ENCODE results near the gene WDR89. TPM values are rescaled to one million over a fixed set of nuclear protein-coding genes. Genes with fewer than 3 reads are reported as not detected.
"Not testable (repeated sequence)": the region's sequence is repeated elsewhere in the genome, so short reads cannot be mapped to it uniquely, and the experiment has no call there.

The WDR89 gene
- polyA plus RNA-seq, 2 of the 4 experiments (the other 2 are of a cell fraction): 15.1 to 20.9 TPM

GRCh38 chr14:63638493-63638892 lies 3.2 kb downstream of the WDR89 start:
- Histone ChIP-seq H3K27ac (no peak overlapping the region), H3K4me3 (no peak overlapping the region), H3K4me2 (no peak overlapping the region), H3K4me1 (peaks cover 15% of the 10 kb centered on the region; the same call in 2 of the 3 replicates), H3K9me3 (peaks cover 13% of the 10 kb centered on the region; the same call in 2 of the 3 replicates)
- WGBS (ENCODE audit: missing lambda C conversion rate): 91% methylated on average over 1 of the region's 1 CpG
- TF ChIP-seq JUNB (IDR thresholded peaks at IDR 0.05) (no peak), EP300 (IDR thresholded peaks at IDR 0.05) (no peak), E2F6 (IDR thresholded peaks at IDR 0.05; ENCODE audit: borderline replicate concordance, low read depth) (no peak)
- ChIA-PET POLR2A (no interaction called here), CTCF (interaction anchor here (2.1 kb wide), 1 partner anchor 11 kb away, joined by 5 read pairs; no protein-coding TSS in a partner anchor)
- DNase-seq (ENCODE audit: low read depth in 1 of 2, low spot score in 1 of 2): no peak
- no peak for ATAC-seq
- FAIRE-seq: no peak

- H3K4me3 ChIP-seq; H3K4me2 ChIP-seq; H3K4me1 ChIP-seq; POLR2A ChIA-PET; ATAC-seq; H3K27ac ChIP-seq; FAIRE-seq; DNase-seq (ENCODE audit: low read depth in 1 of 2, low spot score in 1 of 2): not testable (repeated sequence)
- TF ChIP-seq NFE2L2 (conservative IDR thresholded peaks at IDR 0.05; ENCODE audit: low read length): peak; percentile 66
- peak; percentile 85 for TF ChIP-seq MAFK (IDR thresholded peaks at IDR 0.05; ENCODE audit: partially characterized antibody)
- peaks cover 13% of the 10 kb centered on the region; the same call in 2 of the 3 replicates for H3K9me3 ChIP-seq
- CTCF ChIA-PET: interaction anchor here (4.0 kb wide), 1 partner anchor 133 kb away, joined by 15 read pairs; no protein-coding TSS in a partner anchor
- WGBS (ENCODE audit: missing lambda C conversion rate): 93% methylated on average over 4 of the region's 4 CpGs
Measured at GRCh38 chr14:63636094-63636635, 5.5 kb downstream of the WDR89 start.

- no peak overlapping the region for H3K27ac ChIP-seq
- WGBS (ENCODE audit: missing lambda C conversion rate): 77% methylated on average over 7 of the region's 7 CpGs
- H3K4me2 ChIP-seq: no peak overlapping the region
- POLR2A ChIA-PET: interaction anchor here (1.1 kb wide), 1 partner anchor 8 kb away, joined by 4 read pairs; the partner anchor contains the start of gene WDR89
- peaks cover 13% of the 10 kb centered on the region; the same call in 2 of the 3 replicates for H3K9me3 ChIP-seq
- CTCF ChIA-PET: interaction anchor here (0.9 to 4.0 kb wide), 7 partner anchors 10 to 669 kb away, joined by 3 to 15 read pairs (median 3); partner anchors contain the start of gene ESR2
- no peak for TF ChIP-seq ELK1 (IDR thresholded peaks at IDR 0.05; ENCODE audit: low read depth, low read length)
- no peak for TF ChIP-seq FOSB (CRISPR knock-in tag; IDR thresholded peaks at IDR 0.05)
- TF ChIP-seq RAD21 (conservative IDR thresholded peaks at IDR 0.05 in 1 of 2, IDR thresholded peaks at IDR 0.05 in 1 of 2): peak in 1 of 2 experiments; percentile 34; a peak in 2 of 5 replicates
- TF ChIP-seq EP300 (IDR thresholded peaks at IDR 0.05): no peak
- 0 out of 3 replicates have a peak, but pooled peaks have one; percentile 6 for TF ChIP-seq CTCF (IDR thresholded peaks at IDR 0.05)
- no peak for TF ChIP-seq PBX3 (IDR thresholded peaks at IDR 0.05)
- DNase-seq (ENCODE audit: low read depth in 1 of 2, low spot score in 1 of 2): no peak
- no peaks in the 10 kb centered on the region for H3K4me1 ChIP-seq
- no peak for FAIRE-seq
- ATAC-seq: no peak
- H3K4me3 ChIP-seq: no peak overlapping the region
Measured at GRCh38 chr14:63633801-63634200, 7.9 kb downstream of the WDR89 start.

GRCh38 chr14:63632932-63633514 lies 8.6 kb downstream of the WDR89 start:
- peak in 1 of 2 experiments; percentile 82; a peak in 3 of 6 replicates for ATAC-seq
- peak; percentile 30 to 43 for DNase-seq (ENCODE audit: low read depth in 1 of 2, low spot score in 1 of 2)
- no peak for FAIRE-seq
- H3K4me2 ChIP-seq: no peak overlapping the region
- no peaks in the 10 kb centered on the region for H3K4me1 ChIP-seq
- ChIA-PET CTCF (interaction anchor here (0.8 to 4.0 kb wide), 8 partner anchors 9 to 662 kb away, joined by 3 to 15 read pairs (median 4); partner anchors contain the start of genes ESR2 and WDR89), POLR2A (interaction anchor here (1.1 kb wide), 1 partner anchor 9 kb away, joined by 4 read pairs; the partner anchor contains the start of gene WDR89)
- H3K4me3 ChIP-seq: no peak overlapping the region
- H3K9me3 ChIP-seq: peaks cover 13% of the 10 kb centered on the region; the same call in 2 of the 3 replicates
- TF ChIP-seq RAD21 (conservative IDR thresholded peaks at IDR 0.05 in 1 of 2, IDR thresholded peaks at IDR 0.05 in 1 of 2) (peak; percentile 43 to 54; a peak in 4 of 5 replicates), CTCF (IDR thresholded peaks at IDR 0.05) (peak; percentile 63), SMC3 (IDR thresholded peaks at IDR 0.05) (peak; percentile 51), MAFK (IDR thresholded peaks at IDR 0.05; ENCODE audit: partially characterized antibody) (no peak)
- no peak overlapping the region for H3K27ac ChIP-seq
